A549 treated with Hydrocortisone at 1 μM for 4 hours (cell line): ENCODE data around the gene CLDN3. TPM values are rescaled to one million over a fixed set of nuclear protein-coding genes. Genes with fewer than 3 reads are reported as not detected.

Source experiments
- total RNA-seq: library from RNA; stranded (reverse); fragments of 200-300 nt; extraction: Qiagen RNA extraction; gene quantifications from 5 replicates; pipeline ENCODE4 v1.2.3, GENCODE V29; 2022

Gene CLDN3, protein sequence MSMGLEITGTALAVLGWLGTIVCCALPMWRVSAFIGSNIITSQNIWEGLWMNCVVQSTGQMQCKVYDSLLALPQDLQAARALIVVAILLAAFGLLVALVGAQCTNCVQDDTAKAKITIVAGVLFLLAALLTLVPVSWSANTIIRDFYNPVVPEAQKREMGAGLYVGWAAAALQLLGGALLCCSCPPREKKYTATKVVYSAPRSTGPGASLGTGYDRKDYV
- total RNA-seq, result 1.6 to 3.8 TPM (median 3.4 TPM) in 5 replicates

DNA sequence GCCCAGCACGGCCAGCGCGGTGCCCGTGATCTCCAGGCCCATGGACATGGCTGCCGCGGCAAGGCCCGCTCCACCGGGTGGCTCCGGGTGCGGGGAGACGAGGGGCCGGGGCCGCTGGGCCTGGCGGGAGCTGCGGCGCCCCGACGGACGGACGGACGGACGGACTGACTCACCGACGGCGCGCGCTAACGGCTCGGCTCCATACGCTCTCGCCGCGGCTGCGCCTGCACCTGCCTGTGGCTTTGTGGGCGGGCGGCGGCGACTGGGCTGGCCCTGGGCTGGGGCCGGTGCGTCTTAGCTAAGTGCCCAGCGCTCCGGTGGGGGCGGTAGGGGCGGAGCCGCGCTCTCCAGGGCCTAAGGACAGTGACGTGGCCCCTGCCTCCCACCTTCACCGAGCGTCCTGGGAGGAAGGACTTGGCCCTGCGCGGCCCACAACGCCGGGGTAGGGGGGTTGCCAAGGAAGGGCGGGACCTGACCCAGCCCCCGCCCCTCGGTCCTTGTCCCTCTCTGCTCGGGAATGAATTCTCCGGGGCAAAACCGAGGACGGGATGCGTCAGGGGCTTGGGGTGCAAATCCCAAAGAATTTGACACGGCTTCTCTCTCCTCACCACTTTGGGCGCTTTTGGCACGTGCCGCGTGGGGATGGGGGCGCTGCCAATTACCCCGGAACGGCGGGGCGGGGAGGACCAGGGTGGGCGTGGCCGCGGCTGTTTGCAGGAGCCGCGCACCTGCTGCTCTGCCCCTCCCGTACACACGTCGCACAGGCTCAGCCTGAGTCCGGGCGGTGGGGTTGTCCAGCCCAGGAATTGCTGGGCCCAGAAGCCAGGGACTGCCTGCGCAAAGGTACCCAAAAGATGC is at the start of gene CLDN3:
CLDN3 (minus strand) TSS at position 269 of the 858 bp plus-strand sequence; CDS start at position 48, 221 bp downstream.

DNA sequence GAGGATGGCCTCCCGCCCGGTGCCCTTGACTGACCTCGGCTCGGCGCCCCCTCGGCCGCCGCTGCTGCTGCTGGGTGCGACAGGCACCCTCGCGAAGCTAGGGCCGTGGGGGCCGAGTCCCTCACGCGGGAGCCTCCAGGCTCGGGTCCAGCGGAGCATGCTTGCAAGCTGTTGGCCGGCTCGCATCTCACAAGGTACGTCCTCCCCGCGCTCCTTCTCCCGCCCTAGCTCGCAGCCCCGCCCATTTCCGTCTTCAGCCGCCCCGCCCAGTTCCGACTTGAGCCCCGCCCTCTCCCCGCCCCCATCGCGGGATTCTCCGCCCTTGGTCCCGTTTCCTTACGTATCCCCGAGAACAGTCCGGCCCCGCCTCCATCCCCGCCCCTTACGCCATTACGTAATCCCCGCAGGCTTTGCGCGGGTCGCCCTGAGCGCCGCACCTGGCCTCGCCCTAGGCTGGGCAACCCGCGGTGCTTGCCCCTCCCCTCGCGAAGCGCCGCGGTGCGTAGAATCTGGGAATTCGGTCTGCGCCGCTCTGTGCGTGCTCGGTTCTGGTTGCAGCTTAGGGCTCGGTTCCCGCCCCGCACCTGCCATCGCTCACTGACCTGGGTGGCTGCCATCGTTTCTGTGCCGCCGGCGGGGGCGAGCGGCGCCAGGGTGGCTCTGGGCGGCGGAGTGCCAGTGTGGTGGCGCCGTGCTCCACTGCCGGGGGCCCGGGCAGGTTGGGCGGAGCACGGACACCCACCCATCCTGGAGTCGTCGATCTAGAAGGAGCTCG is 31.3 kb downstream of the CLDN3 start, which contains the start of gene ABHD11:
ABHD11 (minus strand) TSS at position 191 of the 775 bp plus-strand sequence; CDS start at position 159, 32 bp downstream.

Other genes with a start within 250 kb of the CLDN3 start
- 49.4 to 74.8 TPM (median 54.3 TPM) in 5 replicates for gene BAZ1B, start 248.0 kb downstream of the CLDN3 start, total RNA-seq
- gene BCL7B, start 212.6 kb downstream of the CLDN3 start, total RNA-seq, result 59.8 to 73.6 TPM (median 68.5 TPM) in 5 replicates
- 49.3 to 61.5 TPM (median 51.4 TPM) in 5 replicates for gene TBL2, start 191.7 kb downstream of the CLDN3 start, total RNA-seq
- gene MLXIPL, start 145.7 kb downstream of the CLDN3 start, total RNA-seq, result 0.75 to 1.2 TPM (median 1.1 TPM) in 5 replicates
- gene VPS37D, start 102.4 kb downstream of the CLDN3 start, total RNA-seq, result 3.1 to 5.7 TPM (median 4.8 TPM) in 5 replicates
- 7.5 to 10.1 TPM (median 9.8 TPM) in 5 replicates for gene DNAJC30, start 86.8 kb downstream of the CLDN3 start, total RNA-seq
- gene BUD23, start 86.7 kb downstream of the CLDN3 start, total RNA-seq, result 123 to 168 TPM (median 132 TPM) in 5 replicates
- gene STX1A, start 50.6 kb downstream of the CLDN3 start, total RNA-seq, result 68.6 to 73.4 TPM (median 71.1 TPM) in 5 replicates
- gene ABHD11, start 31.5 kb downstream of the CLDN3 start, total RNA-seq, result 20.5 to 27.5 TPM (median 25.9 TPM) in 5 replicates
- 3.7 to 5.3 TPM (median 4.3 TPM) in 5 replicates for gene CLDN4, start 60.7 kb upstream of the CLDN3 start, total RNA-seq
- gene METTL27, start 72.2 kb upstream of the CLDN3 start, total RNA-seq, result 8.2 to 12.9 TPM (median 9.9 TPM) in 5 replicates
- gene TMEM270, start 90.9 kb upstream of the CLDN3 start, total RNA-seq, result 0.10 to 0.28 TPM (median 0.13 TPM) in 3 of 5 replicates, not detected in the others